Measurements from ENCODE around the gene CDC37. TPM values are rescaled to one million over a fixed set of nuclear protein-coding genes. Genes with fewer than 3 reads are reported as not detected.

Gene CDC37
- total RNA-seq, 1 experiment from 2014 or later: 154 TPM

DNA sequence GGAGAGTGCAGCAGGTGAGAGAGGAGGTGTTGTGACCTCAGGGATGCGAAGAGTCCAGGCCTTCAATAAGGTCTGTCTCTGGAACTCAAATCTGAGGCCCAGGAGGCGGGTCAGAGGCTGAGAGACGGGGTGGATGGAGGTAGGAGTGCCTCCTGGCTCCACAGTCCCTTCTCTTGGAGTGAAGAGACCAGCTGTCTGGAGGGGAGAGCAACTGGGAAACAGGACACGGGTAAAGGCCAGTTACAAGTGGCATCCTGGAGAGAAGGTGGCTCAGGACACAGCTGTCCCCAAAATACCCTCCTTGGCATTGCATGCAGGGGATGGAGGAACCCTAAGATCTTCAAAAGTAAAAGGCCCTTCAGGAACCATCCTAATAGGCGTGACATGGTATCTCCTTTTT is 36.2 kb upstream of the CDC37 start:
- ChIA-PET POLR2A (no interaction called here), CTCF (no interaction called here)
- intact Hi-C loops (cut with micrococcal nuclease; ENCODE audit: unreplicated experiment): no loop called here
- H3K4me3 ChIP-seq (ENCODE audit: low read depth, low read length): no peak overlapping the region
- no peaks in the 10 kb centered on the region for H3K4me1 ChIP-seq
- BruUV-seq (replicated peaks): no TSS peak
- H3K9me3 ChIP-seq: no peaks in the 10 kb centered on the region
- no peak for DNase-seq
- H3K27me3 ChIP-seq (replicated peaks; ENCODE audit: control insufficient read depth, insufficient read depth, low read length): no peaks in the 10 kb centered on the region
- Mint-ChIP-seq H3K36me3 (ENCODE audit: insufficient read depth, unreplicated experiment) (no peaks in the 10 kb centered on the region), H3K27me3 (ENCODE audit: insufficient read depth, unreplicated experiment) (no peaks in the 10 kb centered on the region), H3K4me1 (ENCODE audit: low read depth, unreplicated experiment) (no peaks in the 10 kb centered on the region), H3K27ac (ENCODE audit: unreplicated experiment) (no peak overlapping the region), H3K4me3 (ENCODE audit: unreplicated experiment) (no peak overlapping the region), H3K9me3 (ENCODE audit: unreplicated experiment) (no peaks in the 10 kb centered on the region)
- no peaks in the 10 kb centered on the region for H3K36me3 ChIP-seq (ENCODE audit: control insufficient read depth, insufficient read depth, low read length)
- no peak for TF ChIP-seq CTCF (IDR thresholded peaks at IDR 0.05; ENCODE audit: insufficient read depth in 1 of 2, low read depth in 1 of 2, low read length in 1 of 2, severe bottlenecking in 1 of 2, unreplicated experiment in 1 of 2)

DNA sequence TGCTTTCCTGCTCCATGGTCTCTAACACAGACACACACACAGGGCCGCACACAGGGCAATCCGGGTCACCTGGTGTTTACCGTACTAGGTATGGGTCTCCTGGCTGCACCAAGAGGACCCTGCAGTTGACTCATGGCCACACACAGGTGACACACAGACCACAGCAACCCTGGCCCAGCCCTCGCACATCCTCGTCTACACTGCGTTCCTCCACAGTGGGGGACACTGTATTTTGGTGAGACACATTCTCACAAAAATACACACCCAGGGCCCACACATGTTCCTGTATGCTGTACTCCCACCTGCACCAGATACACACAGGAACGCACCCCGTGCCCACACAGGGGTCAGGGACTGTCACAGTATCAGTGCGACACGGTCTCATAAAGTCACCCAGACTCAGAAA is 29.8 kb upstream of the CDC37 start:
- Mint-ChIP-seq H3K27me3 (ENCODE audit: insufficient read depth, unreplicated experiment) (peaks cover 8% of the 10 kb centered on the region), H3K9me3 (ENCODE audit: unreplicated experiment) (no peaks in the 10 kb centered on the region), H3K4me1 (ENCODE audit: low read depth, unreplicated experiment) (no peaks in the 10 kb centered on the region), H3K4me3 (ENCODE audit: unreplicated experiment) (no peak overlapping the region), H3K36me3 (ENCODE audit: insufficient read depth, unreplicated experiment) (no peaks in the 10 kb centered on the region), H3K27ac (ENCODE audit: unreplicated experiment) (no peak overlapping the region)
- Histone ChIP-seq H3K4me3 (ENCODE audit: low read depth, low read length) (no peak overlapping the region), H3K36me3 (ENCODE audit: control insufficient read depth, insufficient read depth, low read length) (no peaks in the 10 kb centered on the region), H3K27me3 (replicated peaks; ENCODE audit: control insufficient read depth, insufficient read depth, low read length) (no peaks in the 10 kb centered on the region), H3K9me3 (no peaks in the 10 kb centered on the region), H3K4me1 (no peaks in the 10 kb centered on the region)
- POLR2A ChIA-PET: no interaction called here
- CTCF ChIA-PET: no interaction called here
- intact Hi-C loops (cut with micrococcal nuclease; ENCODE audit: unreplicated experiment): no loop called here
- TF ChIP-seq CTCF (IDR thresholded peaks at IDR 0.05; ENCODE audit: insufficient read depth in 1 of 2, low read depth in 1 of 2, low read length in 1 of 2, severe bottlenecking in 1 of 2, unreplicated experiment in 1 of 2): no peak
- BruUV-seq (replicated peaks): no TSS peak
- no peak for DNase-seq

DNA sequence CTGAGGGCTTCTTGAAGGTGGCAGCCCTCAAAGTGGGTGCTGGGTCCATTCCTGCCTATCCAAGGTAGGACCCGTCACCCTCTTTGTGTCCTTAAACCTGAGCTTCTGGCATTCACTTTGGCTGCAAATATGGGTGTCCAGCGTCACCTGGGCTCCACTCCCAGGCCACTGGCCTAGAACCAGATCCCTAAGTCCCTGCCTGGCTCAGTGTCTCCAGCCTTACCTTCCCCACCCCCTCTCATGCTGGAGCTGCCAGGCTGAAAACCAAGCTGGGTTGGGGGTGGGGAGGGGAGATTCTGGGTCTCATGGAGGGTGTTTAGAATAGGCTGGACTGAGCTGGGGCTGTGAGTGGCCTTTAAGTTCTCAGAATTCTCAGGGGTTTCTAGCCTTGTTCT is 29.4 kb upstream of the CDC37 start:
- Mint-ChIP-seq H3K4me3 (ENCODE audit: unreplicated experiment) (no peak overlapping the region), H3K9me3 (ENCODE audit: unreplicated experiment) (no peaks in the 10 kb centered on the region), H3K27ac (ENCODE audit: unreplicated experiment) (no peak overlapping the region), H3K4me1 (ENCODE audit: low read depth, unreplicated experiment) (no peaks in the 10 kb centered on the region), H3K36me3 (ENCODE audit: insufficient read depth, unreplicated experiment) (no peaks in the 10 kb centered on the region), H3K27me3 (ENCODE audit: insufficient read depth, unreplicated experiment) (peaks cover 8% of the 10 kb centered on the region)
- ChIA-PET POLR2A (no interaction called here), CTCF (no interaction called here)
- no TSS peak for BruUV-seq (replicated peaks)
- TF ChIP-seq CTCF (IDR thresholded peaks at IDR 0.05; ENCODE audit: insufficient read depth in 1 of 2, low read depth in 1 of 2, low read length in 1 of 2, severe bottlenecking in 1 of 2, unreplicated experiment in 1 of 2): no peak
- DNase-seq: no peak
- no peak overlapping the region for H3K4me3 ChIP-seq (ENCODE audit: low read depth, low read length)
- H3K4me1 ChIP-seq: no peaks in the 10 kb centered on the region
- no peaks in the 10 kb centered on the region for H3K9me3 ChIP-seq
- H3K27me3 ChIP-seq (replicated peaks; ENCODE audit: control insufficient read depth, insufficient read depth, low read length): no peaks in the 10 kb centered on the region
- intact Hi-C loops (cut with micrococcal nuclease; ENCODE audit: unreplicated experiment): no loop called here
- H3K36me3 ChIP-seq (ENCODE audit: control insufficient read depth, insufficient read depth, low read length): no peaks in the 10 kb centered on the region
